ENCODE results near the gene DAPL1.

DNA sequence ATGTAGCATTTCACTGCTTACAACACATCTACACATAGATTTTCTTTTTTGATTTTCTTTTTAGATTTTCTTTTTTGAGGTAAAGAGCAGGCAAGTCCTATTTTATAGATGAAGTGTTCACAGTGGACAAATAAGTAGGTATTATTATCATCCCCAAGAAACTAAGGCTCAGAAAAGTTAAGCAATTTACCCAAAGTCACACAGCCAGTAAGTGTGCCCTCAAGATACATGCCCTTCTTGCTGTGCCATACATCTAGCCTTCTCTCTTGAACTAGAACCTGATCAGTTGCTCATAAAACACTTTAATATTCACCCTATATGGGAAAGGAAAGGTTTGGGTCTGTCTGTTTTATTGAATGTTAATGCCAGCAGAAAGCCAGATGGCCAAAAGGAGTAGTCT lies 50.3 kb downstream of the DAPL1 start:
- TF ChIP-seq, protein P1, sequence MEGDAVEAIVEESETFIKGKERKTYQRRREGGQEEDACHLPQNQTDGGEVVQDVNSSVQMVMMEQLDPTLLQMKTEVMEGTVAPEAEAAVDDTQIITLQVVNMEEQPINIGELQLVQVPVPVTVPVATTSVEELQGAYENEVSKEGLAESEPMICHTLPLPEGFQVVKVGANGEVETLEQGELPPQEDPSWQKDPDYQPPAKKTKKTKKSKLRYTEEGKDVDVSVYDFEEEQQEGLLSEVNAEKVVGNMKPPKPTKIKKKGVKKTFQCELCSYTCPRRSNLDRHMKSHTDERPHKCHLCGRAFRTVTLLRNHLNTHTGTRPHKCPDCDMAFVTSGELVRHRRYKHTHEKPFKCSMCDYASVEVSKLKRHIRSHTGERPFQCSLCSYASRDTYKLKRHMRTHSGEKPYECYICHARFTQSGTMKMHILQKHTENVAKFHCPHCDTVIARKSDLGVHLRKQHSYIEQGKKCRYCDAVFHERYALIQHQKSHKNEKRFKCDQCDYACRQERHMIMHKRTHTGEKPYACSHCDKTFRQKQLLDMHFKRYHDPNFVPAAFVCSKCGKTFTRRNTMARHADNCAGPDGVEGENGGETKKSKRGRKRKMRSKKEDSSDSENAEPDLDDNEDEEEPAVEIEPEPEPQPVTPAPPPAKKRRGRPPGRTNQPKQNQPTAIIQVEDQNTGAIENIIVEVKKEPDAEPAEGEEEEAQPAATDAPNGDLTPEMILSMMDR (IDR thresholded peaks at IDR 0.05): no peak
- no peak for TF ChIP-seq EZH2 (IDR thresholded peaks at IDR 0.05; ENCODE audit: borderline replicate concordance, insufficient read depth, low read depth, low read length, poor library complexity, severe bottlenecking)

Data from B cell (primary cell).